GM23338 (cell line): ENCODE measurements around the gene FRK.

Source experiments
- CREB1 ChIP-seq: fragments of 250-450 bp; sonication (Bioruptor Pico); IDR thresholded peaks from 2 replicates; pipeline ENCODE4 v1.5.0; 2020; ENCODE audit warnings: low read depth, mild to moderate bottlenecking, moderate library complexity
- CTCF ChIP-seq, 2 experiments: fragments of 200-600 bp in 1 of 2; sonication (generic) in 1 of 2; conservative IDR thresholded peaks; 2 replicates each; pipeline versions ENCODE4 v1.5.1 to v1.6.1; 2016 to 2017; ENCODE audit warnings: antibody characterized with exemption in 2 of 2, low read depth in 2 of 2, mild to moderate bottlenecking in 2 of 2, moderate library complexity in 1 of 2
- ETS1 ChIP-seq: IDR thresholded peaks from 2 replicates; pipeline ENCODE4 v1.6.1; 2016; ENCODE audit warnings: antibody characterized with exemption
- EZH2 ChIP-seq: fragments of 200-600 bp; sonication (generic); IDR thresholded peaks from one replicate; pipeline ENCODE4 v1.8.0; 2017; ENCODE audit warnings: antibody characterized with exemption, mild to moderate bottlenecking, low read depth; ENCODE audit not compliant: unreplicated experiment
- EZH2phosphoT487 ChIP-seq: fragments of 200-600 bp; sonication (generic); IDR thresholded peaks from one replicate; pipeline ENCODE4 v1.8.1; 2018; ENCODE audit warnings: antibody characterized with exemption; ENCODE audit not compliant: unreplicated experiment
- JUNB ChIP-seq: IDR thresholded peaks from one replicate; pipeline ENCODE4 v1.6.1; 2016; ENCODE audit warnings: antibody characterized with exemption; ENCODE audit not compliant: unreplicated experiment
- NANOG ChIP-seq: IDR thresholded peaks from 2 replicates; pipeline ENCODE4 v1.6.1; 2016; ENCODE audit warnings: antibody characterized with exemption, borderline replicate concordance
- POLR2AphosphoS5 ChIP-seq: IDR thresholded peaks from 2 replicates; pipeline ENCODE4 v1.6.1; 2016; ENCODE audit warnings: antibody characterized with exemption, low read depth
- STAT1 ChIP-seq: IDR thresholded peaks from one replicate; pipeline ENCODE4 v1.6.1; 2016; ENCODE audit warnings: antibody characterized with exemption; ENCODE audit not compliant: unreplicated experiment
- ZNF114 ChIP-seq: fragments of 250-450 bp; sonication (Bioruptor Pico); IDR thresholded peaks from 2 replicates; pipeline ENCODE4 v1.5.0; 2020; ENCODE audit warnings: mild to moderate bottlenecking, moderate library complexity
- ZNF462 ChIP-seq: fragments of 250-450 bp; sonication (Bioruptor Pico); IDR thresholded peaks from 2 replicates; pipeline ENCODE4 v1.5.0; 2020; ENCODE audit warnings: mild to moderate bottlenecking, moderate library complexity
- TF ChIP-seq, protein P1 (sequence below): IDR thresholded peaks from one replicate; pipeline ENCODE4 v1.6.1; 2018; ENCODE audit warnings: antibody characterized with exemption; ENCODE audit not compliant: unreplicated experiment

- no peak for TF ChIP-seq CTCF (conservative IDR thresholded peaks at IDR 0.05; ENCODE audit: low read depth in 2 of 2)
- TF ChIP-seq POLR2AphosphoS5 = no peak
- TF ChIP-seq EZH2 = no peak
- no peak for TF ChIP-seq EZH2phosphoT487
- TF ChIP-seq CREB1 (CRISPR knock-in tag) = no peak
- no peak for TF ChIP-seq NANOG
- TF ChIP-seq, protein P1, sequence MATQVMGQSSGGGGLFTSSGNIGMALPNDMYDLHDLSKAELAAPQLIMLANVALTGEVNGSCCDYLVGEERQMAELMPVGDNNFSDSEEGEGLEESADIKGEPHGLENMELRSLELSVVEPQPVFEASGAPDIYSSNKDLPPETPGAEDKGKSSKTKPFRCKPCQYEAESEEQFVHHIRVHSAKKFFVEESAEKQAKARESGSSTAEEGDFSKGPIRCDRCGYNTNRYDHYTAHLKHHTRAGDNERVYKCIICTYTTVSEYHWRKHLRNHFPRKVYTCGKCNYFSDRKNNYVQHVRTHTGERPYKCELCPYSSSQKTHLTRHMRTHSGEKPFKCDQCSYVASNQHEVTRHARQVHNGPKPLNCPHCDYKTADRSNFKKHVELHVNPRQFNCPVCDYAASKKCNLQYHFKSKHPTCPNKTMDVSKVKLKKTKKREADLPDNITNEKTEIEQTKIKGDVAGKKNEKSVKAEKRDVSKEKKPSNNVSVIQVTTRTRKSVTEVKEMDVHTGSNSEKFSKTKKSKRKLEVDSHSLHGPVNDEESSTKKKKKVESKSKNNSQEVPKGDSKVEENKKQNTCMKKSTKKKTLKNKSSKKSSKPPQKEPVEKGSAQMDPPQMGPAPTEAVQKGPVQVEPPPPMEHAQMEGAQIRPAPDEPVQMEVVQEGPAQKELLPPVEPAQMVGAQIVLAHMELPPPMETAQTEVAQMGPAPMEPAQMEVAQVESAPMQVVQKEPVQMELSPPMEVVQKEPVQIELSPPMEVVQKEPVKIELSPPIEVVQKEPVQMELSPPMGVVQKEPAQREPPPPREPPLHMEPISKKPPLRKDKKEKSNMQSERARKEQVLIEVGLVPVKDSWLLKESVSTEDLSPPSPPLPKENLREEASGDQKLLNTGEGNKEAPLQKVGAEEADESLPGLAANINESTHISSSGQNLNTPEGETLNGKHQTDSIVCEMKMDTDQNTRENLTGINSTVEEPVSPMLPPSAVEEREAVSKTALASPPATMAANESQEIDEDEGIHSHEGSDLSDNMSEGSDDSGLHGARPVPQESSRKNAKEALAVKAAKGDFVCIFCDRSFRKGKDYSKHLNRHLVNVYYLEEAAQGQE = no peak
- TF ChIP-seq ETS1 = no peak
- TF ChIP-seq ZNF114 (CRISPR knock-in tag) = no peak
- TF ChIP-seq ZNF462 (CRISPR knock-in tag) = no peak
- TF ChIP-seq JUNB = no peak
- TF ChIP-seq STAT1 = no peak
Observed at GRCh38 chr6:116036885-116037284, 23.8 kb downstream of the FRK start.
